SU-DHL-6 (cell line): ENCODE measurements around the gene PDGFA.

Experiments used
- CTCF ChIP-seq: fragments of 200-600 bp; sonication (generic); IDR thresholded peaks from one replicate; pipeline ENCODE4 v1.5.1; 2017; ENCODE audit warnings: antibody characterized with exemption, mild to moderate bottlenecking, low read length, moderate library complexity; ENCODE audit not compliant: insufficient read depth, poor library complexity, severe bottlenecking
- EZH2phosphoT487 ChIP-seq: fragments of 200-600 bp; sonication (generic), shearing (Covaris generic); conservative IDR thresholded peaks from 2 replicates; pipeline ENCODE4 v1.6.1; 2018; ENCODE audit warnings: mild to moderate bottlenecking, antibody characterized with exemption, low read length, moderate library complexity, mixed read lengths

- no peak for TF ChIP-seq CTCF
- no peak for TF ChIP-seq EZH2phosphoT487
Measured at GRCh38 chr7:518630-519483, 789 bp downstream of the PDGFA start.
